HTR-8/SVneo (cell line): ENCODE measurements around the gene IGF1.
A peak's percentile ranks its signal among the peaks of the same experiment; 100 is the strongest.

Experiments
- DNase-seq: peaks from one replicate; pipeline ENCODE4 v3.0.0; 2011; ENCODE audit warnings: low spot score, mixed read lengths; ENCODE audit not compliant: insufficient read length
- FAIRE-seq: peaks from 2 replicates; lab custom pipeline; 2011; peaks lifted over from hg19 to GRCh38; lab: Jason Lieb, UNC

The IGF1 gene

GRCh38 chr12:102498471-102498870 lies 18.1 kb upstream of the IGF1 start:
- FAIRE-seq (no peak), DNase-seq (no peak)

DNA sequence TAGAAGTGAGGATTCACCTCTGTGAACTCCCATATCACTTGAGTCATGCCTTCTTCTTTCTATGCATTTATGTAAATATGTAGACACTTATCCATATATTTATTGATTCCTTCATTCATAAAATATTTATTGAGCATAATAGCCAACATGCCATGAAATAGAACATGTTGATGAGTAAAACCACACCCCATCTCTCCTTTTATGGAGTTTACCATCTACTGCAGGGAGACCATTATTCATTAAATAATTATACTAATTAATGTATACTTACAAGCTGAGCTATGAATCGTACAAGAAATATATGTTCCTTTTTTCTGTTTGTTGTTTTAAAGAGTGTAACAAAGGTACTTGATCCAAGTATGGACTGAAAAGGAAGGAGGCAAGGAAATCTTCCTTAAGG lies 17.4 kb upstream of the IGF1 start:
- FAIRE-seq (no peak), DNase-seq (no peak)

DNA sequence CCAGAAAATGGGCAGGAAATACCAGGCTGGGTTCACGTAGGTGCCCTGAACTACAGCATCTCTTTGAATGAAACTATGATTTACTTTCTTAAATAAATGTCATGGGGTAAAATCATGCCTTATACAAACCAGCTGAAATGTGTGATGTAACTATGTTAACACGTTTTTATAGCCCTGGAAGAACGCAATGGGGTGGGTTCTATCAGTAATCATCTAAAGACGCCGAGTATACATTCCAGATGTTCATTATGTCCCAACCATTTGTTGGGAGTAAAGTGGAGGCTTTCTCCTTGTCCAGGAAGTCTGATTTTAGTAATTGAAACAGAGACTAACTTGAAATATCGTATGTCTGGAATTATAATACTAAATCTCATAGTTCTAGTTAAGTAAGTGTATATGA lies 16.2 kb upstream of the IGF1 start:
- DNase-seq (no peak), FAIRE-seq (no peak)

DNA sequence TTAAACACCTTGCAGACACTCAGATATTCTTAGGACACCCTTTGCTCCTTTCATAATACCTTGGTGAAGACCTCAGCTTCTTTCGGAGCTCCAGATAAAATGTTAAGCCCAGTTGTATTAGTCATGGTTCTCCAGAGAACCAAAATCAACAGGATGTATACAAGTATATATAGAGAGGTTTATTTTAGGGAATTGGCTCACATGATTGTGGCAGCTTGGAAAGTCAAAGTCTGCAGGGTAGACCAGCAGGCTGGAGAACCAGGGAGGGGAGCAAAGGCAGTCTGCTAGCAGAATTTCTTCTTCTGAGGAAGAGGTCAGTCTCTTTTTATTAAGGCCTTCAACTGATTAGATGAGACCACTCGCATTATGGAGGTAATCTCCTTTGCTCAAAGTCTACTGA lies 6.9 kb upstream of the IGF1 start:
- DNase-seq (no peak), FAIRE-seq (no peak)

DNA sequence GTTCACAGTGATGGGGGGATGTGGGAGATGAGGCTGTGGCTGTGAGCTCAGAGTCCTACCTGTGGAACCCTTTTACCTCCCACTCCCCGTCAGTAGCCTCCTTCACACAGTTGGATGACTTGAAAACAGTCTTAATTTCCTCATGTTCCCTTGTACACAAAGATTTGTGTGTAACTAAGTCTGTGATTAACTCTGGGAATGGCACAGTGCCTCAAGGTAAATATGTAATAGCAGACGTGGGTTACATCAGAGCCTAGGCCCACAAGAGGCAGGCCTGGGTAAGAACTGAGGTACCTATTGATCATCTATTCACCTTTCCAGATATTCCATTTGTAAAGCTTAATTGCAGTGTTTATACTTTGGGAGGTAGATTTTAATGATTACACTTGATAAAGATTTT lies 5.8 kb upstream of the IGF1 start:
- FAIRE-seq (no peak), DNase-seq (no peak)

DNA sequence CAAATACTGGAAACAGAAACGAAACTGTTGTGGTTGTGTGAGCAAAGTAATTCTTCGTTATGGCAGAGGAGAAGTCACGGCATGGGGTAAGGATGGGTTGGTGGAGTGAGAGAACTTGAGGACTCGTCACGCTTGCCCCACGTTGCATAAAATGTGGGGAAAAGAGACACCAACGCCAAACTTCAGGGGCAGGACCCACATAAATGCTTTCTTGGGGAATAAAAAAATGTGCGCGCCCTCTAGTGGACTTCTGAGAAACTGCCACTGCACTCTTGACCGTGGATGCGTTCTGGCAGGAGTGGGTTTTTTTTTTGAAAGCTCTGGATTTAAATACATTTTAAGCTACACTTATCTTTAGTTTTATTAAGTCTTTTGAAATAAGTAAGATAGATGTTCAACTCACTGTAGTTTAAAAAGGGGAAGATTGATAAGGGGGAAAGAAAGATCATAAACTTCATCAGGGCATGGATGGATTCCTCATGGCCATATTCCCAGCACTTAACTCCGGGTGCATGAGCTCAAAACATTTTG lies 4.1 kb upstream of the IGF1 start:
- FAIRE-seq (no peak), DNase-seq (peak; percentile 45)

GRCh38 chr12:102484017-102484416 lies 3.7 kb upstream of the IGF1 start:
- DNase-seq (no peak), FAIRE-seq (no peak)

GRCh38 chr12:102483466-102483865 lies 3.1 kb upstream of the IGF1 start:
- FAIRE-seq, result no peak
- DNase-seq, result no peak

GRCh38 chr12:102481705-102482425 lies 1.5 kb upstream of the IGF1 start:
- no peak for DNase-seq
- FAIRE-seq, result no peak

DNA sequence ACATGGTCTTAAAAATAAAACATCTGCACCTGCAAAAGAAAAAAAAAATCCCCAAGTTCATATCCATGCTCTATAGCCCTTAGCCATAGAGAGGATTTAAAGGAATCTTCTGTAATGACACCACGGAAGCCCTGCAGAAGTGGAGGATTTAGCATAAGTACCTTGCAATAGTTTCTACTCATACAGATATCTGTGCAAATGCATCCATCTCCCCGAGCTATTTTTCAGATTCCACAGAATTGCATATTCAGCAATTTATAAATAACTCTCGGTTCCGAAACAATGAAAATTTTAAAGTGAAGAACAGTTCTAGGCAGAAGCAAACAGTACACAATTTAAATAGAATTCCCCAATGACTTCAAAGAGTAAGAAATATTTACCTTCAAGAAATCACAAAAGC lies 424 bp downstream of the IGF1 start:
- FAIRE-seq (no peak), DNase-seq (no peak)

DNA sequence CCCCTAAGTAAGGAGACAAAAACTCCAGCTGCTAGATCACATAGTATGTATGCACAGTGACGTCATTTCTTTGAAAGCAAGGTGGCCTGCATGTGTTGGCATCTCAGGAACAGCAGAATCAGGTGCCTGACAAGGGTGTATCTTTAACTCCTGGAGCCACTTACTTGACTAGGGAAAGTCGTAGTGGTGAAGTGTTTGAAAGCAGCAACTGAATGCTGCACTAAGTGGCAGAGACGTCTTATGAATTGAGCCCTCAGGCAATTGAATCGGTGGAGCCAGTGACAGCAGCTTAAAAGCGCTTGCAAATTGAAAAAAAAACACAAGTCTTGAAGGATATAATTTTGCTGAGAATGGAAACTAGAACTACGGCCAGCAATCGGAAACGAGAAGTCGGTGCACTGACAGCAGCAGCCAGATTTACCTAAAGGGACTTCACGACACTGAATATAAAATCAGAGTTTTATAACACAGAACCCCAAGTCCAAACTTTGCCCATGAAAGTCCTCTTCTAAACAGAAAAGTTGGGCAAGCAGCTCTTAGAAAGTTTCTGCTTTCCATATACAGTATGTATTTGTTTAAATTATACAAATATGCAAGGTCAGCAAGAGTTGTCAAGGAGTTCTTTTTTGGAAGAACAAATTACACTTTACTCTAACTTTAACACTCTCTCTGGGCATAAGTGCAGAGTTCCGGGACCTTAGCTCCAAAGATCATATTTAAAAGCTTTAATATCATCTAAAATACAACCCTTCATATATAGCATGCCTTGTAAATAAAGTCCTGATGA lies 1.1 kb downstream of the IGF1 start:
- FAIRE-seq, result no peak
- DNase-seq, result no peak

DNA sequence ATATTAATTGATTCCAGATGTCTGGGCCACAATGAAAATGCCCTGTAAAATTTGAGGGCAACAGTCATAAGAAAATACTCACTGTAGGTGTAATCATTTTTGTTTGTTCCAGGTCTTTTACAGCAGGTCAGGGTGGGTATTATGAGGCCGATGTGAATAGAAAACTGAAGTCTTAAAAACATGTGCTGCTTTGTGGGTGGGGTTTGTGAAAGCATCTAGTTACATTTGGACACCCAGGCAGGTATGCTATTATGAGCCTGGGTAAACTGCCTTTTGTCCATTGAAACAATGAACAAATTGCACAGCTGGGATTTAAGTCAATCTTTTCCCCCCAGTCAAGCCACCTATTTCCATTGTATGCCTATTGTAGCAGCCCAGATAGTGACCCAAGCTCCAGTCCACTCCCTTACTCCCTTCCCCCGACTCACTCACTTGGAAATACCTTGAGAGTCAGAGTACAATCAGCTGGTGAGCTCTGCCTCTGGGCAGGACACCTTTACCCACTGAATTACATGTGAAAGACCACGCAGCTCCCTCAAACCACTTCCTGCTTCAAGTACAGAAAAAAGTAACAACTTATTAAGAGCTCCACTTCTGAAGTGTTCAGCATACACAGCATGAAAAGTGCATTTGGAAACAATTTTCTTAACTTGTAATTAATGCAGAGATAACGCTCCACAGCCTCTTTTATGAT lies 1.8 kb downstream of the IGF1 start:
- FAIRE-seq (no peak), DNase-seq (no peak)

DNA sequence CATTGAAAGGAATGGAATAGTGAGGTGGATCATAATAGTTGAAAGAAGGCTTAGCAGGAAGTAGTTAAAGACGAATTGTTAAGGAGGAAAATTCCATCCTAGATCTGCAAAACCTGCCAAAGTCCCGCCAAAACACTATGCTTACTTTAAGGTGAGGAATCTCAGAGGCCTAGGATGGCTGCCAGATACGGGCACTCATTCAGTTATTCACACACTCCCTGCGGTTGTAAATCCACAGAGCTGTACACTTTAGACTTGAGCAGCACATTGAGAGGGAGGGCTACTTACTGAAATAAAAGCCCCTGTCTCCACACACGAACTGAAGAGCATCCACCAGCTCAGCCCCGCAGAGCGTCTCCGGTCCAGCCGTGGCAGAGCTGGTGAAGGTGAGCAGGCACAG lies 5.0 kb downstream of the IGF1 start:
- no peak for DNase-seq
- no peak for FAIRE-seq

- FAIRE-seq, result no peak
- no peak for DNase-seq
These were observed 5.8 kb downstream of the IGF1 start for GRCh38 chr12:102474438-102475064.

DNA sequence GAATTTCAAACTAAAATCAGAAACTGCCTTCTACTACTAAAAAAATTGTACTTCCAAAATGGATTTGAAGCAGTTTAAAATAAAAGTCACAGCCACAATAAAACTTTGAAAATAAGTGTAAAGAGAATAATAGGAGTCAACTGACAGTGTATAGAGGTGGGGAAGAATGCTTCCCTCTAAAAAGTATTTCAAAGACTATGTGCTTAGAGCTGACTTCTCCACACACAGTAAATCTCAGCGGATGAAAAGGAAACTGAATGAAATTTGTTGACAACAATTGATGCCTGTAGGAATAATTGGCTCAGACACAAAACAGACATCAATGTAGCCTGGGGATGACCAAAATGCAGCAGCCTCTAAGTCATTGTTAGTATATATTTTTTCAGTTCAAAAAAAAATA lies 7.9 kb downstream of the IGF1 start:
- DNase-seq (no peak), FAIRE-seq (no peak)

DNA sequence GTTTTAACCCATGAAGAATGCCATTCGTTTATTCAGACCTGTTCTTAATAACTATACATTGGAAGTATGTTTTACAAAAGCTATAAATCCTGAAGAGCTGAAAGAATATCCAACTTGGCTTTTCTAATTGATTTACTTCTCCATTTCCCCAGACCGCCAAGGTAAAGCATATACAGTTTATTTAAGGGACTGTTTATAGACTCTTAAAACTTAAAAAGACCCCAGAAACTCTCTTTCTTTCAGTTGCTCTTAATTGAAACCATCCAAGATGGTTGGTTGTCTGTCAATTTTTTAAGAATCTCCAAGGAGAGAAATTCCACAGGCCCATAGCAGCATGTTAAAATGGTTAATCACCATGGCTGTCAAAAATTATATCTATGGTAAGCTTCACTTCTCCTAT lies 8.8 kb downstream of the IGF1 start:
- no peak for FAIRE-seq
- DNase-seq, result no peak

GRCh38 chr12:102470945-102471344 lies 9.4 kb downstream of the IGF1 start:
- DNase-seq (no peak), FAIRE-seq (no peak)

- no peak for FAIRE-seq
- DNase-seq, result no peak
These were observed 12.0 kb downstream of the IGF1 start for GRCh38 chr12:102468261-102468915.

- FAIRE-seq (no peak), DNase-seq (no peak)
These were observed 14.4 kb downstream of the IGF1 start for GRCh38 chr12:102465762-102466560.
